ENCODE results near the gene ATF7.

GRCh38 chr12:53579545-53579955, 46.6 kb downstream of the ATF7 start:
- TF ChIP-seq POLR2A (IDR thresholded peaks at IDR 0.05) (no peak), POLR2AphosphoS5 (IDR thresholded peaks at IDR 0.05) (no peak)
- TF ChIP-seq, protein P1, sequence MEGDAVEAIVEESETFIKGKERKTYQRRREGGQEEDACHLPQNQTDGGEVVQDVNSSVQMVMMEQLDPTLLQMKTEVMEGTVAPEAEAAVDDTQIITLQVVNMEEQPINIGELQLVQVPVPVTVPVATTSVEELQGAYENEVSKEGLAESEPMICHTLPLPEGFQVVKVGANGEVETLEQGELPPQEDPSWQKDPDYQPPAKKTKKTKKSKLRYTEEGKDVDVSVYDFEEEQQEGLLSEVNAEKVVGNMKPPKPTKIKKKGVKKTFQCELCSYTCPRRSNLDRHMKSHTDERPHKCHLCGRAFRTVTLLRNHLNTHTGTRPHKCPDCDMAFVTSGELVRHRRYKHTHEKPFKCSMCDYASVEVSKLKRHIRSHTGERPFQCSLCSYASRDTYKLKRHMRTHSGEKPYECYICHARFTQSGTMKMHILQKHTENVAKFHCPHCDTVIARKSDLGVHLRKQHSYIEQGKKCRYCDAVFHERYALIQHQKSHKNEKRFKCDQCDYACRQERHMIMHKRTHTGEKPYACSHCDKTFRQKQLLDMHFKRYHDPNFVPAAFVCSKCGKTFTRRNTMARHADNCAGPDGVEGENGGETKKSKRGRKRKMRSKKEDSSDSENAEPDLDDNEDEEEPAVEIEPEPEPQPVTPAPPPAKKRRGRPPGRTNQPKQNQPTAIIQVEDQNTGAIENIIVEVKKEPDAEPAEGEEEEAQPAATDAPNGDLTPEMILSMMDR (IDR thresholded peaks at IDR 0.05): no peak

Measured in breast epithelium (tissue), 3 donors.